ENCODE results near the gene TP53BP1. TPM values are rescaled to one million over a fixed set of nuclear protein-coding genes. Genes with fewer than 3 reads are reported as not detected.

Gene TP53BP1
- total RNA-seq, 4 donors from 2014 or later, result 37.6 to 47.4 (median 42.4) TPM

DNA sequence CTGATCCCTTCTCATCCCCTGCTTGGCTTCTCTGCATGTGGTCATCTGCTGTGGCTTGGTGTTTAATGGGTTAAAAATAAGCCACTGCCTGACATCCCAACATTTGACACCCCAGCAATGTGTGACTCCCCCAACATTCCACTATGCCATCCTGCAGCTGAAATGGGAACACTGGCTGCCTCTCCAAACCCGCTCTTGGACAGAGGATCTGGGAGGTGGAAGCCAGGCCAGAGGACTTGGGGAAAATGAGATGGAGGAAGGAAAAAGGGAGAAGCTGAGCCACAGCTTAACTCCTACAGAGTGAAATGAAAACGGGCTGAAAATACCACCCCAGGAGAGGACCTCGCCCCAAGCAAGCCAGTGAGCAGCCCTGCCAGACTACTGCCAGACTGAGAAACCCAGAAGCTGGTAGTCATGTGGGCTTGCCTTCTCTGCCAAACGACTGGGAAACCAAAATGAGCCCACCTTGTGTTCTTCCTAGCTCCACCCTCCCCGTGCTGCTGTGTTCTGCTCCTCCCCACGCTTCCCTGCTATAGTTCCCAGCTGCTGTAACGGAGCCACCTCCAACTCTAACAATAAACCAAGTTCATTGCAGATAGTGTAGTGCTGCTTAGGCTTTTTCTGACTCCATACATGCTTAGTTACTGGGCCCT lies 38.2 kb upstream of the TP53BP1 start:
- Histone ChIP-seq H3K36me3 (peaks cover 0 to 59% (median 8%) of the 10 kb centered on the region in 3 donors), H3K4me3 (no peak overlapping the region), H3K9me3 (no peaks in the 10 kb centered on the region), H3K27me3 (no peaks in the 10 kb centered on the region), H3K27ac (peak overlapping the region in 2 of 4 donors; percentile 48 to 52), H3K4me1 (peaks cover 0 to 12% (median 0%) of the 10 kb centered on the region in 4 donors)
- DNase-seq (ENCODE audit: low spot score in 2 of 2), result no peak
- WGBS, 2 donors, result 32 to 37% methylated on average over 7 of the region's 7 CpGs
- TF ChIP-seq POLR2A (IDR thresholded peaks at IDR 0.05), result no peak
- no peak for TF ChIP-seq EP300 (IDR thresholded peaks at IDR 0.05)
- TF ChIP-seq, protein P1, sequence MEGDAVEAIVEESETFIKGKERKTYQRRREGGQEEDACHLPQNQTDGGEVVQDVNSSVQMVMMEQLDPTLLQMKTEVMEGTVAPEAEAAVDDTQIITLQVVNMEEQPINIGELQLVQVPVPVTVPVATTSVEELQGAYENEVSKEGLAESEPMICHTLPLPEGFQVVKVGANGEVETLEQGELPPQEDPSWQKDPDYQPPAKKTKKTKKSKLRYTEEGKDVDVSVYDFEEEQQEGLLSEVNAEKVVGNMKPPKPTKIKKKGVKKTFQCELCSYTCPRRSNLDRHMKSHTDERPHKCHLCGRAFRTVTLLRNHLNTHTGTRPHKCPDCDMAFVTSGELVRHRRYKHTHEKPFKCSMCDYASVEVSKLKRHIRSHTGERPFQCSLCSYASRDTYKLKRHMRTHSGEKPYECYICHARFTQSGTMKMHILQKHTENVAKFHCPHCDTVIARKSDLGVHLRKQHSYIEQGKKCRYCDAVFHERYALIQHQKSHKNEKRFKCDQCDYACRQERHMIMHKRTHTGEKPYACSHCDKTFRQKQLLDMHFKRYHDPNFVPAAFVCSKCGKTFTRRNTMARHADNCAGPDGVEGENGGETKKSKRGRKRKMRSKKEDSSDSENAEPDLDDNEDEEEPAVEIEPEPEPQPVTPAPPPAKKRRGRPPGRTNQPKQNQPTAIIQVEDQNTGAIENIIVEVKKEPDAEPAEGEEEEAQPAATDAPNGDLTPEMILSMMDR (IDR thresholded peaks at IDR 0.05), result no peak

DNA sequence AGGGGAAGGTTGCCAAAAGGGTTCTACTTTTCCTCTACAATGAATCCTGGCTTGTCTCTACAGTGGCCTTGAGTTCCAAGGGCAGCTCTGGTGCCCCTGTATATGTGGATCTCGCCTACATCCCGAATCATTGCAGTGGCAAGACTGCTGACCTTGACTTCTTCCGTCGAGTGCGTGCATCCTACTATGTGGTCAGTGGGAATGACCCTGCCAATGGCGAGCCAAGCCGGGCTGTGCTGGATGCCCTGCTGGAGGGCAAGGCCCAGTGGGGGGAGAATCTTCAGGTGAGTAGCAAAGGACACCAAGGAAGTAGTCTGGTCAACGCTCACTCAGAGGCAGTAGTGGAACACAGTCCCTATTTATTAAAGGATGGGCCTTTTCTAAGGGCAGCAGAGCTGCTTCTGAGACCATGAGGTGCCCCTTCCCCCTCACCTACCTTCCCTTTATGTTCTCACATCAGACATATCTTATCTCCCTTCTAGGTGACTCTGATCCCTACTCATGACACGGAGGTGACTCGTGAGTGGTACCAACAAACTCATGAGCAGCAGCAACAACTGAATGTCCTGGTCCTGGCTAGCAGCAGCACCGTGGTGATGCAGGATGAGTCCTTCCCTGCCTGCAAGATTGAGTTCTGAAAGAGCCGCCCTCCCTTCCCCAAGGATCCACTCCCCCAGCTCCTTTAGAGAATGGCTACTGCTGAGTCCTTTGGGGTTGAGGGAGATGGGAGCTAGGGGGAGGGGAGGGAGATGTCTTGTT lies 36.8 kb upstream of the TP53BP1 start:
- H3K27ac ChIP-seq, result no peak overlapping the region
- peaks cover 0 to 12% (median 0%) of the 10 kb centered on the region in 4 donors for H3K4me1 ChIP-seq
- TF ChIP-seq EP300 (IDR thresholded peaks at IDR 0.05) (no peak), POLR2A (IDR thresholded peaks at IDR 0.05) (no peak)
- TF ChIP-seq, protein P1 (IDR thresholded peaks at IDR 0.05), result no peak
- no peak overlapping the region for H3K4me3 ChIP-seq
- WGBS, 2 donors, result 86 to 90% methylated on average over 12 of the region's 12 CpGs
- peaks cover 0 to 64% (median 3%) of the 10 kb centered on the region in 3 donors for H3K36me3 ChIP-seq
- H3K9me3 ChIP-seq, result peaks cover 0 to 10% (median 0%) of the 10 kb centered on the region in 4 donors
- no peak for DNase-seq (ENCODE audit: low spot score in 2 of 2)
- no peaks in the 10 kb centered on the region for H3K27me3 ChIP-seq

DNA sequence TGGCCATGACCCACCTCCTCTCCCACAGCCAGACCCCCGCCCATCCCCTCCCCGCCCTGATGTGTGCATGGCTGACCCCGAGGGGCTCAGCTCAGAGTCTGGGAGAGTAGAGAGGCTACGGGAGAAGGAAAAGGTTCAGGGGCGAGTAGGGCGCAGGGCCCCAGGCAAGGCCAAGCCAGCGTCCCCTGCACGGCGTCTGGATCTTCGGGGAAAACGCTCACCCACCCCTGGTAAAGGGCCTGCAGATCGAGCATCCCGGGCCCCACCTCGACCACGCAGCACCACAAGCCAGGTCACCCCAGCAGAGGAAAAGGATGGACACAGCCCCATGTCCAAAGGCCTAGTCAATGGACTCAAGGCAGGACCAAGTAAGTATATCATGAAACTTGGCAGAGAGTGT lies 36.2 kb upstream of the TP53BP1 start:
- TF ChIP-seq, protein P1 (IDR thresholded peaks at IDR 0.05), result no peak
- no peak for TF ChIP-seq POLR2A (IDR thresholded peaks at IDR 0.05)
- no peak for TF ChIP-seq EP300 (IDR thresholded peaks at IDR 0.05)
- H3K4me3 ChIP-seq, result no peak overlapping the region
- H3K4me1 ChIP-seq, result peaks cover 0 to 12% (median 0%) of the 10 kb centered on the region in 4 donors
- DNase-seq (ENCODE audit: low spot score in 2 of 2), result no peak
- H3K27ac ChIP-seq, result no peak overlapping the region
- H3K9me3 ChIP-seq, result peaks cover 0 to 16% (median 0%) of the 10 kb centered on the region in 4 donors
- whole genome bisulfite sequencing, 2 donors, result 90 to 97% methylated on average over 15 of the region's 15 CpGs
- H3K27me3 ChIP-seq, result no peaks in the 10 kb centered on the region
- peaks cover 0 to 65% (median 0%) of the 10 kb centered on the region in 3 donors for H3K36me3 ChIP-seq

DNA sequence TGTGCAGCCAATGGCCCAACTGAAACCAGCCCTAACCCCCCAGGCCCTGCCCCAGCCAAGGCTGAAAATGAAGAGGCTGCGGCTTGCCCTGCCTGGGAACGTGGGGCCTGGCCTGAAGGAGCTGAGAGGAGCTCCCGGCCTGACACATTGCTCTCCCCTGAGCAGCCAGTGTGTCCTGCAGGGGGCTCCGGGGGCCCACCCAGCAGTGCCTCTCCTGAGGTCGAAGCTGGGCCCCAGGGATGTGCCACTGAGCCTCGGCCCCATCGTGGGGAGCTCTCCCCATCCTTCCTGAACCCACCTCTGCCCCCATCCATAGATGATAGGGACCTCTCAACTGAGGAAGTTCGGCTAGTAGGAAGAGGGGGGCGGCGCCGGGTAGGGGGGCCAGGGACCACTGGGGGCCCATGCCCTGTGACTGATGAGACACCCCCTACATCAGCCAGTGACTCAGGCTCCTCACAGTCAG lies 35.6 kb upstream of the TP53BP1 start:
- WGBS, 2 donors, result 86% methylated on average over 6 of the region's 11 CpGs; no CpG with 5 or more reads in 1 of the 2 donors
- no peak overlapping the region for H3K27ac ChIP-seq
- peaks cover 0 to 12% (median 0%) of the 10 kb centered on the region in 4 donors for H3K4me1 ChIP-seq
- H3K27me3 ChIP-seq, result no peaks in the 10 kb centered on the region
- no peak for DNase-seq (ENCODE audit: low spot score in 2 of 2)
- TF ChIP-seq EP300 (IDR thresholded peaks at IDR 0.05) (no peak), POLR2A (IDR thresholded peaks at IDR 0.05) (no peak)
- TF ChIP-seq, protein P1 (IDR thresholded peaks at IDR 0.05), result no peak
- H3K9me3 ChIP-seq, result peaks cover 0 to 22% (median 0%) of the 10 kb centered on the region in 4 donors
- no peak overlapping the region for H3K4me3 ChIP-seq
- H3K36me3 ChIP-seq, result peaks cover 0 to 65% (median 0%) of the 10 kb centered on the region in 3 donors
